ENCODE measurements around the gene SNTG2.

The SNTG2 gene

GRCh38 chr2:953975-954686 lies 3.5 kb downstream of the SNTG2 start:
- DNase-seq (ENCODE audit: low read depth), result no peak

DNA sequence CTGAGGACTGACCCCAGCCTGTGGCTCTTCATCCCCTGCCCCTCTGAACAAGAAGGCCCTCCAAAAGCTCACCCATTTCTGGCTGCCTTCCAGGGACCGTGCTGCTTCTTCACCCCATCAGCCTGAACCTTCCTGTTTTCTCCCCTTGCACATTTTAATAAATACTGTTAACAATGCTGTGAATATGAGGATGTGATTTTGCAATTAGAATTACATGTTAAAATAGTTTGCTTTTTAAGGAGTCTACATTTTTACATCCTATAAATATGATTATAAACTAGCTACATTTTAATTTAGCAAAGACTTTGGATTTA lies 4.0 kb downstream of the SNTG2 start:
- no peak for DNase-seq (ENCODE audit: low read depth)

- DNase-seq (ENCODE audit: low read depth), result no peak
Measured at GRCh38 chr2:955829-956731, 5.4 kb downstream of the SNTG2 start.

DNA sequence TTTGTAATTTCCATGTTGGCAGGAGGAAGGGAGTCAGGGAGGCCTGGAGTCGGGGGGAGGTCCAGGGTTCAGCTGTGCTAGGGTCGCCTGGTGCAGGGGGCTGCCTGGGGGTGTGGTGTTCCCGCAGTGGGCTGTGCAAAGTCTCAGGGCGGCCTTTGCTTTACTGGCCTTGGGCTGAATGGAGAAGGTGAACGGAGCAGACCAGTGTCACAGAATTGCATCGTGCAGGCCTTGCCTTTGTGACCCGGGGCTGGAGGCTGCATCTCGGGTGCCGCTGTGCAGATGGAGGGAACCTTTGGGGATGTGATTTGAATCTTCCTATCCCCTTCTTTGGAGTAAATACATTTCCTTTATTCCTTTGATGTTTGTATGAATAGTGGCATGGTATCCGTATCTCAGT lies 8.8 kb downstream of the SNTG2 start:
- no peak for DNase-seq (ENCODE audit: low read depth)

DNA sequence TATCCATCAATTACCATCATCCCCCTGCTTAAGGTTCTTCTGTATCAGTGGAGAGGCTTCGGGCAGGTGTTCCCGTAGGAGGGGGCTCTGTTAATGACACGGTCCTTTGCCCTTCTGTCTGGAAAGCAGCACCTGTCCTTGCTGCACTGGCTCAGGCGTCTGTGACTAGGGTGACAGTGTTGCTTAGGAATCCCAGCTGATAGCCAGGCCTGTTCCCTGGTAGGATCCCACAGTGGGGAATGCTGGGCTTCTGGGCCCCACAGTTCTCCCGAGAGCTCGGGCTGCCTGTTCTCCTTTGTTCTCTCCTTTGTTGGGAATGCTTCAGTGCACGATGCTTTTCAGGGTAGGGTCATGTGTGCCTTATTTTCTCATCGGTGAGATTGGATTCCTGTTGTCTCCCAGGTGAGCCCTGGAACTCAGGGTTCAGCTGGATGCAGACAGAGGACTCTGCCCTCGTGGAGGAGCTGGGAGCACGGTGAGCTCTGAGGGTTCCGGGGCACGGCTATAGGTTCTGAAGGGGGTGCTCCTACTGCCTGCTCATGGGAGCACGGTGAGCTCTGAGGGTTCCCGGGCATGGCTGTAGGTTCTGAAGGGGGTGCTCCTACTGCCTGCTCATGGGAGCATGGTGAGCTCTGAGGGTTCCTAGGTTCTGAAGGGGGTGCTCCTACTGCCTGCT lies 9.6 kb downstream of the SNTG2 start:
- no peak for DNase-seq (ENCODE audit: low read depth)

DNA sequence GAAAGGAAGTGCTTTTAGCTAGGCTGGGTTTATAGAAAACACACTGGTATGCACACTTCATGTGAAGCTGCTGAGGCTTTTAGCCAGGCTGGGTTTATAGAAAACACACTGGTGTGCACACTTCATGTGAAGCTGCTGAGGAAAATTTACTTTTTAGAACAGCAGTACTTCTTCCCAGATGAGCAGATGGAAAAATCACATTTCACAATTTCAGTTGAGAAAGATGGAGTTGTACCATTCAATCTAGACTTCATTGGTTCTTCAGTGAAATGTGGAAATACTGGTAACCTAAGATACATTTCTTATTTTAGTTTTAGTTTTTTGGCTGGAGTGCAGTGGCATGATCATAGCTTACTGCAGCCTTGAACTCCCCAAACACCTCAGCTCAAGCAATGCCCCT lies 11.1 kb downstream of the SNTG2 start:
- DNase-seq (ENCODE audit: low read depth), result no peak

DNA sequence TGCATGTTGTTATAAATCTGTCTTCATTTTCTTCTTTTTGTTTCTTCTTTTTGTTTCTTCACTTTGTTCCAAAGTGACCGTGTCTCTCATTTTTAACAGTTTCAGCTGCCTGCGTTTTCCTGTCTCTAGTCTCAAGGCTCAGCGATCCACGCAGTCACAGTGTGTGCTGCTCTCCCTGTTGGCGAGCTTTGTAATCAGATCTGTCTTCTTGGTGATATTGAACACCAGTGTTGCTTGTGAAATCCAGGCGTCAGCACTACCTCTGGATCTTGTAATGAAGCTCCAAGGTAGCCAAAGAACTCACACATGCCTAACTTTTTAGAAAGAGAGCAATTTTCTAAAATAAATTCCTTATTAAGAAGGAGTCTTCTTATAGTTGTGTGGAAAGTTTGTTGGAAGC lies 13.2 kb downstream of the SNTG2 start:
- DNase-seq (ENCODE audit: low read depth), result no peak

DNA sequence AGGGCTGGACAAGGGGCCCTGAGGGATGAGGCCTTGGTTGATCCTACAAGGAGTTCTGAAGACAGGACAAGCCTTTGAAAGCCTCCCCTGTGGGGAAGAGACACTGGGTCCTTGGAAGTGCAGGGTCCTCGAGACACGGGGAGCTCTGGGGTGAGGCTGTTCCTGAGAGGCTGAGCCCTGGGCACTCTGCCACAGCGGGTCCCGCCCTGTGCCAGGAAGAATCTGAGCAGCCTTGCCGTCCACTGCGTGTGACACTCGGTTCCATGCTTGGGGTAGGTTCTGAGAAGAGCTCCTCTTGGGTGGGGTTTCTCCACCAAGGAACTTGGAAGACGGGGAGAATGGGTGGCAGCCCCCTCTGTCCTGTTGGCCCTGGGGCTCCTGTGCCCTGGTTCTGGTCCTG lies 13.9 kb downstream of the SNTG2 start:
- no peak for DNase-seq (ENCODE audit: low read depth)

DNA sequence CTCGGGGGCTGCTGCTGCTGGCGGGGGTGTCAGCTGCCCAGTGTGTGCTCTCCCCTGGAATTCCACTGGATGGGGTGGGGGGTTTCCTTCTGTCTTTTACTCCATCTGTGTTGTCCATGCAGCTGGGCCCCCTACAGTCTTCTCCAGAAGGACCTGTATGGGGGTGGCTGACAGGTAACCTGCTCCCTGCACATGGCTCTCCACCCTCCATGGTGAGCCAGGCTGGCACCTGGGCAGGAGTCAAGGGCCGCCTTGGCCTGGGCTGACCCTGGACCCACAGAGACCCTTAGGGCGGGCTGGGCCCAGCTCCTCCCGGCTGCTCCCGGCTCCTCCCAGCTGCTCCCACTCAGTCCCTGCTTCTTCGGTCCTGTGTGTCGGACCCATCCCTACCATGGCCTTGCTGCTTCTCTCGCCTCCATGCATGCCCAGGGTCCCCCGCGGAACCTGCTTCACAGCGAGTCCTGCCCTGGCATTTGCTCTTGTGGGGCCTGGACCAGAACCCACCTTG lies 15.0 kb downstream of the SNTG2 start:
- no peak for DNase-seq (ENCODE audit: low read depth)

DNA sequence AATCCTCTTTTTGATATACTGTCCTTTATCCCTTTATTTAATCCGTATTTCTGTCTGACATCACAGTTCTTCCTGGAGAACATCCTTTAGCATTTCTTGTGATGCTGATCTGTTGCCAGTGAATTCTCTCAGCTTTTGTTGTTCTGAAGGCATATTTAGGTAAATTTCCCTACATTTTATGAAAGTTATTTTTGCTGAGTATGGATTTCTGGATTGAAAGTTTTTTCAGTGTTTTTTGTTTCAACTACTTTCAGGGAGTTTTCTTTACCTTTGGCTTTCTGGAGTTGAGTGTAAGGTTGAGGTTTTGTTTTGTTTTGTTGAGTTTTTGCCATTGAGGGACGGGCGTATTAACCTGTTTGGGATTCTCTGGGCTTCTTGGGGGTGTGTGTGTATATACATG lies 22.5 kb downstream of the SNTG2 start:
- no peak for DNase-seq (ENCODE audit: low read depth)

- no peak for DNase-seq (ENCODE audit: low read depth)
Measured at GRCh38 chr2:974054-974453, 23.4 kb downstream of the SNTG2 start.

DNA sequence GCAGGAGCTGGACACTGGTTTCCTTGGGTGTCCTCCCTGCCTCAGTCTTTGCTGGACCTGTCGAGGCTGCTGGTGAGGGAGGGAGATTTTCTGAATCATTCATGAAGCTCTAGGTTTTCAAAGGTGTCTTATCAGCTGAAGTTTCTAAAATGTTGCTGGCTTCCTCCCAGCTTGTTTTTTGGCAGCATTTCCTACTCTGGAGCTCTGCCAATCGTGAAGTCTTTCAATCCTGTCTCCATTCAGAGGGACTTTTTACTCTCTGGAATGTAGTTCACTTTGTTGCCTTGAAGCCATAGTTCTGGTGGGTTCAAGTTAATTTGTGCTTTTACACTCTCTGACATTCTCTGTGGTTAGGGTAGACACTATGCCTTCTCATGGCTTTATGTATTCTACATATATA lies 23.9 kb downstream of the SNTG2 start:
- no peak for DNase-seq (ENCODE audit: low read depth)

GRCh38 chr2:975095-975494 lies 24.4 kb downstream of the SNTG2 start:
- DNase-seq (ENCODE audit: low read depth), result no peak

DNA sequence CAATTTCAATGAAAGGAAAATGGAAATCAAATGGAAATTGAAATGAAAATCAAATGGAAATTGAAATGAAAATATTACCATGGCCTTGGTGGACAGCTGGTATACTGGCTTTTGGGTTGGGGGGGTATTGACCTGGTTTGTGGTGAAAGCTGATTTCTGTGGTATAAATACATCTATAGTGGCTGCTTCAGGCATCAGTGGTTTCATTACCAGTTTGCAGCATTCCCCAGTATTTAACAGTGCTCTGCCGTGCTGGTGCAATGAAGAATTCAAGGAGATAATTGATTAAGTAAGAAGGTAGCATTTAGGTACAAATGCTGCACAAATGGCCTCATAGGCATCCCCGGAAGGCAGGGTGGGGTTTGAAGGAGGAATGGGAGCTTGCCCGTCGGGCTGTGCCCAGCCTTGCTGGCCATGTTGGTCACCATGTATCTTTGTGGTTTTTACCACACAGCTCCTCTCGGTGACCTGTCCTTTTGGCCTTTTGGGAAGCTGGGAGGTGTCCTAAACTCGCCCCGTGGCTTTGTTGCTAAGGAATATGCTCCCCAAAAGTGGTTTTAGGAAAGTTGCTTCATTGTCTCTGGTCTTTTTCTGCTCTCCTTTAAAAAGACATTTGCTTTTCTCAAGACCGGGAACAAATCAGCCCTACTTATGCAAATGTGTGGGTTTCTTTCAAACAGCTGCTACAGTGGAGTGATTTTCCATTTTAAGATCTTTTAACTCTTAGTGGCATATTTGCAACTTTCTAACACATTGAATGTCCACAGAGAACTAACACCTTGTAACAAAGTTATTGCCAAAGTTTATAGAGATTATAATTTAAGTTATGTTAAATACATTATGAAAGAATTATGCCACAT lies 28.6 kb downstream of the SNTG2 start:
- DNase-seq (ENCODE audit: low read depth), result no peak

DNA sequence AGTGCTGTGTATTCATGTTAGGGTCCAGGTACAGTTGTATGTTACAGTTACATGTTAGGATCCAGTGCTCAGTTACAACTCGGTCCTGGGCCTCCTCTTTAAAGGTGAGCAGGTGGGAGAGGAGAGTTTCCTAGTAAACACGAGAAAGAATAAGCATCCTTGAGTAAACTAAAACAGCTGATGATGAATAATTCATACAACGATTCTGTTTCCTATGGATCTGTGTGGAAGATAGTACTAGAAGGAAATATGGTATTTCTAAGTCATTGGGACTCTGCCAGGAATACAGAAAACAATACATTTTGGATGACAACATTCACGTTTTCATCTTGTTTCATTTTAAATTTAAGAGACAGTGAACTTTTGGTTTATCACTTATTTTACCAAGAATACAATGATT lies 29.5 kb downstream of the SNTG2 start:
- DNase-seq (ENCODE audit: low read depth), result no peak

DNA sequence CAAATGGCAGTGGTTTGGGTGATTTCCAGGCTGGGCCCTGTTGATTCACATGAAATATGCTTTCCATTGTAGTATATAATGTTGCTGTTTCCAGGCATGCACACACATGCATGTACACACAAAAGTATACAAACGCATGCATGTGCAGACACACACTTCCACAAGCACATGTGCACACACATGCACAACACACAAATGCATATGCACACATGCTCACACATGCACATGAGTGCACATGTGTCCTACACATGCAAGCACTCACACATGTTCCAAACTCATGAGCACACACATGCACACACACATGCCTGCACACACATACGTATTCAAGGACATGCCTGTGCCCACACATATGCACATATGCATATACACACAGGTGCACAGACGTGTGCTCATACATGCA lies 30.6 kb downstream of the SNTG2 start:
- no peak for DNase-seq (ENCODE audit: low read depth)

GRCh38 chr2:981759-982158 lies 31.1 kb downstream of the SNTG2 start:
- no peak for DNase-seq (ENCODE audit: low read depth)

DNA sequence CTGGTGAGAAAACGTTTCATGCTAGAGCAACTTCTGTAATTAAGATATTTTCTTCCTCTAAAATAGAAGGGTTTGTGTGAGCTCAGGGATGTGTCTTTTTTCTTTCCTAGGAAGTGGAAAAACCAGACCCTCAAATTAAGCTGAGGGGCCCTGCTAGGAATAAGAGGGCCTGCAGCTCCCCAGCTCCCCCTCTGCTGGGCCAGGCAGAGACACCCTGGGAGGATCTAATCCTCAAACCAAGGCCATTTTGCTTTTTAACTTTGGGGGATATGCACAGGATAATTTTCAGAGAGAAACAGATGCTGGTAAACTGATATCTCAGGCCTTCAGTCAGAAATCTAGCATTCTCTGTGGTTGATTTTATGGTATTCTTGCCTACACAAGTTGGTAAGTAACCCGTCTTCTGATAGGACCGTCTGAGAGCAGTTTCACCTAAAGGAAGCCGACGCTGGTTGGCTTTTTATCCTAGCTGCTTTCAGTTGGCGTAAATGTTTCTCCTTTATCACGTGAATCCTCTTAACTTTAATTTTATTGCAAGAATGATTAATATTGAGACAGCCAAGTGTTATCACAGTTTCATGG lies 34.8 kb downstream of the SNTG2 start:
- no peak for DNase-seq (ENCODE audit: low read depth)

GRCh38 chr2:987789-988188 lies 37.1 kb downstream of the SNTG2 start:
- no peak for DNase-seq (ENCODE audit: low read depth)

DNA sequence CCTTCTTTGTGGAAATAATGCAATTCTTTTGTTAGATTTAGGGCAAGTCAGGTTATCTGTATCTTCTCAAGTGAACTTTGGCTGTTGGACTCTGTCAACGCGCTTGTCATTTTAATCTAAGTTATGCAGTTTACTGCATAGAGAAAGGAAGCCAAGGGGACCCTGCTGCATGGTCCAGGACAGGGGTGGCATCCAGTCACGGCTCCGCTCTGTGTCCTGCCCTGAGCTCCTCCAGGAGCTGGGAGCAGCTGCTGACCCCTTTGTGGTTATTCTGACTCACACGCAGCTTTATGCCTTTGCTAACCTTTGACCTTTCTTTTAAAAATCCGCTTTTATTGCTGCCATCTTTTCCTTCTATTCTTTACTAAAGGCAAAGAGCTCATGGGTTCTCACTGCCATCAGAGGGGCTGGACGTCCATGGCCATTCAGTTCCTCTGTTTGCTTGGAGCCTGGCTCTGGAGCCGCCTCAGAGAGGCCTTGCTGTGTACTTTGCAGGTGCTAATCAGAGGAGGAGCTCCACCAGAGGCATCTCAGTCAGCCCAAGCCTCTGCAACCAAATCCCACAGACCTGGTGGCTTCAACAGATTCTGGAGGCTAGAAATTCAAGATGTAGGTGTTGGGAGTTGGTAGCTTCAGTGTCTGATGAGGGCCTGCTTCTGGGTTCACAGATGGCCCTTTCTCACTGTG lies 39.3 kb downstream of the SNTG2 start:
- no peak for DNase-seq (ENCODE audit: low read depth)

- DNase-seq (ENCODE audit: low read depth), result no peak
Measured at GRCh38 chr2:990970-991369, 40.3 kb downstream of the SNTG2 start.

Measured in stimulated activated CD8-positive, alpha-beta memory T cell treated with anti-CD3 and anti-CD28 coated beads, Interleukin-12 subunit alpha, Interleukin-12 subunit beta, amount 100 ng/mL, for 4 hours (primary cell).